Posterior vena cava (tissue), 2 donors: ENCODE measurements around the gene PPP1R12B. TPM values are rescaled to one million over a fixed set of nuclear protein-coding genes. Genes with fewer than 3 reads are reported as not detected.
"Not testable (repeated sequence)": the region's sequence is repeated elsewhere in the genome, so short reads cannot be mapped to it uniquely, and the experiment has no call there.

ENCODE experiments used
- DNase-seq: peaks from one replicate; pipeline ENCODE4 v3.0.0-alpha.2; 2020; ENCODE audit warnings: low spot score
- intact Hi-C, 2 donors: fragments of 100-400 bp; cut with DNase I; formaldehyde crosslinking; loops; one replicate each; pipeline versions ENCODE4 v1.14.1 to v1.14.2; 2022 to 2023
- total RNA-seq, 2 donors: library from RNA; stranded (reverse); fragmentation: NEBNext Ultra II Directional; extraction: Animal tissue kit (Norgen Biotek cat#: 25700); gene quantifications; one replicate each; pipeline ENCODE4 v1.2.1, GENCODE V29; 2021
- donor health status: DM: yes; HTN: yes; CAD: no.
- donor health status: DM: yes; HTN: yes; CAD: no.

Gene PPP1R12B
- total RNA-seq, 2 donors from 2014 or later = 545 to 634 TPM

DNA sequence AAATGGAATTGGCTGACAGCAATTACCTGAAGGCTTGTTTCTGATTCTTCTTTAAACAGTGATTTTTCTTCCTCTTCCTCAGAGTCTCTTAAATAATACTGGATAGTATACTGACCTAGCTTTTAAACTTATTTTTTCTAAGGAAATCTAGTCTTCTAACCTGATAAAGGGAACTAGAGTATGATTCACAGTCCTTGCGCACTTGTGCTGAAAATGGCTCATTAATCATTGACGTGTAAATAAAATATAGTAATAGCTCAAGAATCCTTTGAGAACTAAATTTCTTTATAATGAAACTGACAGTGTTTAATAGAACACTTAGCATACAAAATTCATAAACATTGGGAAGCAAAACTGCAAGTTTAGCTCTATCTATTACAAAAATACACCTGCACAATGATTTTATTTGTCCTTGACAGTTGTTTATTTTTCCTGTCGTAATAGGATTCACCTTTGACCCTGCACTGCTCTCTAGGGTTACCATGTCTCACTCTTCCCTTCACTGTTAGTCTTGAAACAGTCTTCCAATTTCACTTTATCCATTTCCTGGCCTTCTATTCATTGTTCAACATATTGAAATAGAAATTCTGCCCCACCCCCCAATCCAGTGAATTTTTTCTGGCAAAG, 117.3 kb downstream of the PPP1R12B start:
- intact Hi-C loops = loop anchor here in 1 of 2 donors (10.0 kb wide), 1 partner anchor 159 kb away; no protein-coding TSS in a partner anchor
- not testable (repeated sequence) for DNase-seq

DNA sequence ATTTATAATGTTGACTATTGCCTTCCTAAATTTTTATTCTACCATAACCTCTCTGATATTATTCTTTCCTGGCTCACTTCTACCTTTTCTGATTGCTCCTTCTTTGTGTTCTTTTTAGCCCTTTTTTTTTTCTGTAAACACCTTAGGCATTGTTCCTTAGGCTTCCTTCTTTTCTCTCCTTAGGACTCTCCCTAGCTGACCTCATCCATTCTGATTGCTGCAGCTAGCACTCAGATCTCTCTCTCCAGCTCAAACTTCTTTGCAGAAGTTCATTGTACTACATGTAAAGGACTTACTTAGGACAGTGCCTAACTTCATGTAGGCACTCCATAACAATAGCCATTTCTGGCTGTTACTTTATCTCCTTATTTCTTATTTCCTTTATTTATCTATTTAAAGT, 117.8 kb downstream of the PPP1R12B start:
- DNase-seq = not testable (repeated sequence)
- intact Hi-C loops = loop anchor here in 1 of 2 donors (10.0 kb wide), 1 partner anchor 158 kb away; no protein-coding TSS in a partner anchor

DNA sequence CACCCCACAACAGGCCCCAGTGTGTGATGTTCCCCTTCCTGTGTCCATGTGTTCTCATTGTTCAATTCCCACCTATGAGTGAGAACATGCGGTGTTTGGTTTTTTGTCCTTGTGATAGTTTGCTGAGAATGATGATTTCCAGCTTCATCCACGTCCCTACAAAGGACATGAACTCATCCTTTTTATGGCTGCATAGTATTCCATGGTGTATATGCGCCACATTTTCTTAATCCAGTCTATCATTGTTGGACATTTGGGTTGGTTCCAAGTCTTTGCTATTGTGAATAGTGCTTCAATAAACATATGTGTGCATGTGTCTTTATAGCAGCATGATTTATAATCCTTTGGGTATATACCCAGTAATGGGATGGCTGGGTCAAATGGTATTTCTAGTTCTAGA, 118.9 kb downstream of the PPP1R12B start:
- intact Hi-C loops = loop anchor here in 1 of 2 donors (10.0 kb wide), 1 partner anchor 157 kb away; no protein-coding TSS in a partner anchor
- DNase-seq = not testable (repeated sequence)

- DNase-seq = not testable (repeated sequence)
- intact Hi-C loops = loop anchor here in 1 of 2 donors (10.0 kb wide), 1 partner anchor 156 kb away; no protein-coding TSS in a partner anchor
Measured at GRCh38 chr1:202468695-202469094, 120.2 kb downstream of the PPP1R12B start.

GRCh38 chr1:202469123-202469522, 120.6 kb downstream of the PPP1R12B start:
- DNase-seq = not testable (repeated sequence)
- intact Hi-C loops = loop anchor here in 1 of 2 donors (10.0 kb wide), 1 partner anchor 156 kb away; no protein-coding TSS in a partner anchor

- intact Hi-C loops = no loop called here
- no peak for DNase-seq
Measured at GRCh38 chr1:202471246-202471645, 122.7 kb downstream of the PPP1R12B start.

- DNase-seq, intact Hi-C loops: not testable (repeated sequence)
Measured at GRCh38 chr1:202472347-202473124, 124.0 kb downstream of the PPP1R12B start.

DNA sequence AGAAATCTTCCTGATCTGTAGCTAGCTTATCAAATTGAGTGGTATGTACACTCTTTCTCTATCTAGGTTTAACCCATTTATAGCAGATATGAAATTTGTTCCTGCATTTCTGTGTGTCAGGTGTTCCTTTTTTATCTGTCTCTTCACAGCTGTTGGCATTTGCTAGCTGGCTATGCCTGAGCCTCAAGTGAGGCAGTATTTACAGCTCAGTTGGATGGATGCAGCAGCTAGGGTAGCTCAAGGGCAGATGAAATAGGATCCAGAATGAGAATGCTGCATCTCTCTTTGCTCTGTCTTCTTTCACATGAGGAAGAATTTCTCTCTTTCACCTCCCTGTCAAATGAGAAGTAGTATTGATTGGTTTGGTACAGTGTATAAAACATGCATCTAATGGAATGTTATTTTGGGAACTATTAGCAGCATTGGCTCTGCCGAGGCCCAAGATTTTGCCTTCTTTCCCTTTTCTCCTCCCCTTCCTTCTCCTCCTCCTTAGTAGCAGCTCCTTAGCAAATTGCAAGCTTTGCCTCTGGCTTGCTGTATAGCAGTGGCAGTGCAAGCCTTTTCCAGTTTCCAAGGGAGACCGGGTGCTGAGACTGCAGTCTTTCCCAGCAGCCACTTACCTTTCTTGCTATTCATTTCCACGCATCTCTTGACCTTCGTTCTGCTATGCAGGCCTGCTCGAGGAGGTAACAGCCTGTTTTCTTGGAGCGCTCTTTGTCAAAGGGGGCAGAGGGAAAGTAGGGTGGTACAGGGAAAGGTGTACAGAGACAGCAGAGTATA, 125.0 kb downstream of the PPP1R12B start:
- DNase-seq, intact Hi-C loops: not testable (repeated sequence)

GRCh38 chr1:202479661-202480060, 131.2 kb downstream of the PPP1R12B start:
- intact Hi-C loops, DNase-seq: not testable (repeated sequence)

DNA sequence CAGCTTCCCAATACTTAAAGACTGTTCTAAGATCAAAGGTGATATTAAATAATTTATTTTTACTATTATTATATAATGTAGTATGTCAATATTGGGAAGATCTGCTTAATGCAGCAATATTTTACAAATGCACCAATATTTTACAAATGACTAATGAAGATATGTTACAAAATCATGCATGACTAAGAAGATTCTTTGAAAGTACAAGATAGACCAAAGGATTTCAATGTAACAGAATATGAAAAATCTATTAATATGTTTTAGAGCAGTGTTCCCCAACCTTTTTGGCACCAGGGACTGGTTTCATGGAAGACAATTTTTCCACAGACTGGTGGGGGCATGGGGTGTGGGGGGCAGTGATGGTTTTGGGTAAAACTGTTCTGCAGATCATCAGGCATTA, 132.1 kb downstream of the PPP1R12B start:
- intact Hi-C loops = not testable (repeated sequence)

DNA sequence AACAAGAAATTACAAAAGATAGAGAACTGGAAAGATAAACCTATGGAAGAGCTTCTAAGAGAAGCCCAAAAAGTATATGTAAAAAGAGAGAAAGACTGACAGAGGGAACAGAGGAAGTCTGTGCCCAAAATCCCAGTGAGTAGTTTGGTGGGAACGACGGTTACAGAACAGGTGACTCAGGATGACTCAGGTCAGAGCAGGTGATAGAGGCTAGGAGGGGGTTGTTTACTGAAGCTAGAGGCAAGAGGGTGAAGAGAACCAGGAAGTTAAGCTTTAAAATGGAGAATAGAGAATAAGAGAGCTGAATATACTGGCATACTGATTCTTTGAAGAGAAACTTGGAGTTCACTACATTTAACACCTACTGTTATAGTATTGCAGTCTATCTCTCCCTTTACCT, 134.9 kb downstream of the PPP1R12B start:
- DNase-seq, intact Hi-C loops: not testable (repeated sequence)

More for the DNA sequence above, 132.1 kb downstream of the PPP1R12B start:
- not testable (repeated sequence) for DNase-seq

GRCh38 chr1:202484032-202484431, 135.5 kb downstream of the PPP1R12B start:
- DNase-seq, intact Hi-C loops: not testable (repeated sequence)

DNA sequence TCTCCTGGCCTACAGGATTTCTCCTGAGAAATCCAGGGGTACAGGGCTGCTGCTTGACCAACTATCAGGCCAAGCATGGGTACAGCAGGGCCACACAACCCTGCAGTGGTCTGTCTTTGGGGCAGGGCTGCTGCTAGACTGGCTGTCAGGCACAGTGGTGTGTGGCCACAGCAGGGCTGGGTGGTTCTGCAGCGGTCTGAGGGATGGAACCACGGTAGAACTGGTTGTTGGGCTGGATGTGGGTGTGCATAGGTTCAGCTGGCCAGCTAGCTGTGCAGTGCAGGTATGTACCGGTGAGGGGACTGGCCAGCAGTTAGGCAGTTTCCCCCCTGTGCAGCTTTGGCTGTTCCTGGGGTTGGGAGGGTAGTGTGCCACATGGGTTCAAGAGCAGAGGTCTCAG, 136.3 kb downstream of the PPP1R12B start:
- DNase-seq, intact Hi-C loops: not testable (repeated sequence)

- DNase-seq, intact Hi-C loops: not testable (repeated sequence)
Measured at GRCh38 chr1:202488178-202488649, 139.7 kb downstream of the PPP1R12B start.

GRCh38 chr1:202489101-202489500, 140.6 kb downstream of the PPP1R12B start:
- intact Hi-C loops, DNase-seq: not testable (repeated sequence)

GRCh38 chr1:202493112-202493511, 144.6 kb downstream of the PPP1R12B start:
- not testable (repeated sequence) for DNase-seq
- intact Hi-C loops = loop anchor here in 1 of 2 donors (10.0 kb wide), 1 partner anchor 102 kb away; no protein-coding TSS in a partner anchor

- intact Hi-C loops = loop anchor here in 1 of 2 donors (10.0 kb wide), 1 partner anchor 96 kb away; no protein-coding TSS in a partner anchor
- no peak for DNase-seq
Measured at GRCh38 chr1:202498542-202498941, 150.0 kb downstream of the PPP1R12B start.

DNA sequence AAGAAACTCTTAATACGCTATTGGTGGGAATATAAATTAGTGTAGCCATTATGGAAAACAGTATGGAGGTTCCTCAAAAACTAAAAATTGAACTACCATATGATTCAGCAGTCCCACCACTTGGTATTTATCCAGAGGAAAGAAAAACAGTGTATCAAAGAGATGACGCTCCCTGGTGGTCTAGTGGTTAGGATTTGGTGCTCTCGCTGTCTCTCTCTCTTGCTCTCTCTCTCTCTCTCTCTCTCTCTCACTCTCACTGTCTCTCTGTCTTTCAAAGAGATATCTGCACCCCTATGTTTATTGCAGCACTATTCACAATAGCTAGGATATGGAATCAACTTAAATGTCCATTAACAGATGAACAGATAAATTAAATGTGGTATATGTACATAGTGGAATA, 151.5 kb downstream of the PPP1R12B start:
- intact Hi-C loops = loop anchor here (5.0 to 10.0 kb wide), 2 partner anchors 95 to 97 kb away; no protein-coding TSS in a partner anchor
- not testable (repeated sequence) for DNase-seq

GRCh38 chr1:202501281-202501680, 152.8 kb downstream of the PPP1R12B start:
- no peak for DNase-seq
- intact Hi-C loops = loop anchor here in 1 of 2 donors (5.0 kb wide), 1 partner anchor 96 kb away; no protein-coding TSS in a partner anchor
